K562 (cell line): ENCODE measurements around the gene MAN1B1. TPM values are rescaled to one million over a fixed set of nuclear protein-coding genes. Genes with fewer than 3 reads are reported as not detected.

ENCODE experiments used
- BACH1 ChIP-seq: fragments of 200-800 bp; sonication (Bioruptor generic); IDR thresholded peaks from 2 replicates; pipeline ENCODE4 v1.6.1; 2016; ENCODE audit warnings: missing genetic modification characterization, missing compliant biosample characterization
- C11orf30 ChIP-seq: fragments of 450-650 bp; IDR thresholded peaks from 2 replicates; pipeline ENCODE4 v1.6.1; 2016; ENCODE audit warnings: low read depth, mild to moderate bottlenecking
- CBFA2T3 ChIP-seq: fragments of 450-650 bp; IDR thresholded peaks from 2 replicates; pipeline ENCODE4 v1.6.1; 2017
- CREBBP ChIP-seq: IDR thresholded peaks from one replicate; pipeline ENCODE4 v1.6.1; 2012; ENCODE audit warnings: low read depth, mild to moderate bottlenecking, control low read depth, inconsistent platforms, low read length
- CTBP1 ChIP-seq: fragments of 450-650 bp; IDR thresholded peaks from 2 replicates; pipeline ENCODE4 v1.6.1; 2016; ENCODE audit warnings: borderline replicate concordance
- DACH1 ChIP-seq: fragments of 450-650 bp; IDR thresholded peaks from 2 replicates; pipeline ENCODE4 v1.6.1; 2018; ENCODE audit not compliant: partially characterized antibody
- ETV5 ChIP-seq: sonication (generic); formaldehyde crosslinking; IDR thresholded peaks from 2 replicates; pipeline ENCODE4 v1.4.0; 2020; ENCODE audit warnings: low read depth, mild to moderate bottlenecking, missing genetic modification reagents
- HDAC1 ChIP-seq, 2 experiments: fragments of 450-650 bp; IDR thresholded peaks; 2 replicates each; pipeline ENCODE4 v1.6.1; 2016 to 2017; ENCODE audit warnings: inconsistent platforms in 1 of 2, mild to moderate bottlenecking in 1 of 2, moderate library complexity in 1 of 2
- HNRNPLL ChIP-seq: fragments of 200-400 bp; formaldehyde crosslinking; IDR thresholded peaks from 2 replicates; pipeline ENCODE4 v1.6.1; 2017; ENCODE audit warnings: low read length, low read depth, mild to moderate bottlenecking; ENCODE audit not compliant: poor library complexity, severe bottlenecking
- KDM5B ChIP-seq: fragments of 200-600 bp; sonication (generic); IDR thresholded peaks from 2 replicates; pipeline ENCODE4 v1.6.1; 2012; ENCODE audit warnings: low read depth, mild to moderate bottlenecking, moderate library complexity, low read length, control low read depth, inconsistent platforms; ENCODE audit not compliant: insufficient replicate concordance
- MYBL2 ChIP-seq, 2 experiments: fragments of 450-650 bp in 1 of 2; sonication (generic) in 1 of 2; formaldehyde crosslinking in 1 of 2; IDR thresholded peaks; 2 replicates each; pipeline versions ENCODE4 v1.6.1 to v1.8.1; 2017 to 2022; ENCODE audit warnings: borderline replicate concordance in 1 of 2, inconsistent platforms in 1 of 2, low read depth in 1 of 2, mild to moderate bottlenecking in 1 of 2, missing genetic modification reagents in 1 of 2, moderate library complexity in 1 of 2
- POU5F1 ChIP-seq: fragments of 150-350 bp; IDR thresholded peaks from 2 replicates; pipeline ENCODE4 v1.6.1; 2014; ENCODE audit warnings: borderline replicate concordance, low read length, low read depth, mild to moderate bottlenecking; ENCODE audit not compliant: partially characterized antibody
- RNF2 ChIP-seq: sonication (generic); IDR thresholded peaks from 2 replicates; pipeline ENCODE4 v1.6.1; 2016
- SAP30 ChIP-seq: fragments of 200-600 bp; sonication (generic); IDR thresholded peaks from 2 replicates; pipeline ENCODE4 v1.6.1; 2012; ENCODE audit warnings: borderline replicate concordance, low read depth, mild to moderate bottlenecking, moderate library complexity, low read length, control low read depth, inconsistent platforms; ENCODE audit not compliant: insufficient read depth, poor library complexity, severe bottlenecking
- SETDB1 ChIP-seq: IDR thresholded peaks from one replicate; pipeline ENCODE4 v1.6.1; 2012; ENCODE audit warnings: low read length, control low read depth, inconsistent platforms
- U2AF1 ChIP-seq: fragments of 200-400 bp; formaldehyde crosslinking; optimal IDR thresholded peaks from 2 replicates; pipeline ENCODE3; 2017; ENCODE audit warnings: mild to moderate bottlenecking, low read depth, low read length, moderate library complexity
- WHSC1 ChIP-seq: IDR thresholded peaks from one replicate; pipeline ENCODE4 v1.6.1; 2012; ENCODE audit warnings: low read length, control low read depth, inconsistent platforms
- ZNF23 ChIP-seq: fragments of 250-450 bp; sonication (Bioruptor Pico); IDR thresholded peaks from 2 replicates; pipeline ENCODE4 v1.4.0; 2020; ENCODE audit warnings: mild to moderate bottlenecking
- ZNF764 ChIP-seq: fragments of 250-450 bp; sonication (Bioruptor Pico); IDR thresholded peaks from 2 replicates; pipeline ENCODE4 v1.4.0; 2020; ENCODE audit warnings: low read depth, mild to moderate bottlenecking, moderate library complexity
- polyA plus RNA-seq, 8 experiments: library from polyadenylated mRNA; depleted of rRNA in 4 of 8; stranded (reverse) in 5 of 8; unstranded in 3 of 8; fragments of >200 nt; fragmentation: Nextera tagmentation in 2 of 8; fragmentation: Illumina TruSeq in 1 of 8; extraction: Ambion mirVana in 2 of 8; extraction: Trizol in 1 of 8; gene quantifications; 2 replicates each; pipeline versions ENCODE4 v1.2.1 to v1.2.3, GENCODE V29; 2011 to 2014; ENCODE audit warnings: inconsistent platforms in 1 of 8, missing spikeins in 1 of 8
- total RNA-seq, 7 experiments: library from RNA; depleted of rRNA in 6 of 7; stranded (reverse); fragments of >200 nt in 6 of 7; fragmentation: Illumina TruSeq in 2 of 7; extraction: Trizol in 2 of 7; gene quantifications; 2 replicates each; pipeline versions ENCODE4 v1.2.1 to v1.2.3, GENCODE V29; 2011 to 2021; ENCODE audit warnings: low replicate concordance in 1 of 7
- TF ChIP-seq, protein P1 (sequence below): fragments of 200-800 bp; sonication (Bioruptor generic); IDR thresholded peaks from 2 replicates; pipeline ENCODE4 v1.6.1; 2016; ENCODE audit warnings: missing genetic modification characterization, missing compliant biosample characterization
- TF ChIP-seq, protein P2 (sequence below): fragments of 450-650 bp; IDR thresholded peaks from 2 replicates; pipeline ENCODE4 v1.6.1; 2014; ENCODE audit warnings: low read depth, mild to moderate bottlenecking, moderate library complexity, borderline replicate concordance

MAN1B1 gene
- total and polyA plus RNA-seq, 9 of the 15 experiments (the other 6 are each of a cell fraction or from before 2014, with no cell fraction given) = 0.55 to 36.6 (median 27.3) TPM

DNA sequence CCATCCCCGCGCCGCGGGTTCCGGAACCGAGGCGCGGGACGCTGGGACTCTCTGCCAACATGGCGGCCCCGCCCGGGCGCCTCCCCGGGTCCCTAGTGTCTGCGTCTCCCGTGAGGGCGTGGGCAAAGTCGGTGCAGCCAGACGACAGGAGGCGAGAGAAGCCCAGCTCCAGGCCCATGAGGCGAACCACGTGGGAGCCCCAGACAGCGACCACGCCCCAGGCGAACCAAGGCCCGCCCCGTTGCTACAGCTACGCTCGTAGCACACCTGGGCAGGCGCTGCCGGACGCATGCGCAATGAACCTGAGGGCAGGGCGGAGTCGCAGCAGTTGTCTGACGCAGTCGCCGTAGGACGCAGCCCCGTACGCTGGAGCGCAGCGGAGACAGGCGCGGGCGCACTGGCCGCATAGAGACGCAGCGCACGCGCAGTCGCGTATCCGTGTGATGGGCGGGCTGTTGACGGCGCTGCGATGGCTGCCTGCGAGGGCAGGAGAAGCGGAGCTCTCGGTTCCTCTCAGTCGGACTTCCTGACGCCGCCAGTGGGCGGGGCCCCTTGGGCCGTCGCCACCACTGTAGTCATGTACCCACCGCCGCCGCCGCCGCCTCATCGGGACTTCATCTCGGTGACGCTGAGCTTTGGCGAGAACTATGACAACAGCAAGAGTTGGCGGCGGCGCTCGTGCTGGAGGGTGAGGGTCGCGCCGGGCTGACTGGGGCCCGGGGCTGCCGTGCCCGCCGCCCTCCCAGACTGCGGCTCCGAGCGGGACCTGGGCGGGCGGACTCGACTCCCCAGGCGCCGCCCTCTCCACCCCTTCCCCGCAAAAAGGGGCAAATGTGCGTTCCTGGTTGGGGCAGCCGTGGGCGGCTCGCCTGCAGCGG lies at the start of gene MAN1B1 (continued):
- TF ChIP-seq HDAC1 (IDR thresholded peaks at IDR 0.05) (peak in 1 of 2 experiments; percentile 95; a peak in 2 of 4 replicates), CREBBP (no peak), WHSC1 (no peak), CBFA2T3 (no peak), ZNF23 (no peak), KDM5B (peak; percentile 65), U2AF1 (peak; percentile 70), SAP30 (peak; percentile 83), ZNF764 (no peak), DACH1 (no peak), ETV5 (CRISPR knock-in tag) (peak; percentile 54; the same call in 1 of the 2 replicates), HNRNPLL (peak; percentile 100), CTBP1 (peak; percentile 94), BACH1 (no peak), POU5F1 (peak; percentile 69), C11orf30 (no peak; the same call in none of the 2 replicates), SETDB1 (peak; percentile 20), RNF2 (no peak), MYBL2 (IDR thresholded peaks at IDR 0.05; ENCODE audit: low read depth) (no peak), MYBL2 (CRISPR knock-in tag; IDR thresholded peaks at IDR 0.05; ENCODE audit: borderline replicate concordance) (no peak)
- TF ChIP-seq, protein P1, sequence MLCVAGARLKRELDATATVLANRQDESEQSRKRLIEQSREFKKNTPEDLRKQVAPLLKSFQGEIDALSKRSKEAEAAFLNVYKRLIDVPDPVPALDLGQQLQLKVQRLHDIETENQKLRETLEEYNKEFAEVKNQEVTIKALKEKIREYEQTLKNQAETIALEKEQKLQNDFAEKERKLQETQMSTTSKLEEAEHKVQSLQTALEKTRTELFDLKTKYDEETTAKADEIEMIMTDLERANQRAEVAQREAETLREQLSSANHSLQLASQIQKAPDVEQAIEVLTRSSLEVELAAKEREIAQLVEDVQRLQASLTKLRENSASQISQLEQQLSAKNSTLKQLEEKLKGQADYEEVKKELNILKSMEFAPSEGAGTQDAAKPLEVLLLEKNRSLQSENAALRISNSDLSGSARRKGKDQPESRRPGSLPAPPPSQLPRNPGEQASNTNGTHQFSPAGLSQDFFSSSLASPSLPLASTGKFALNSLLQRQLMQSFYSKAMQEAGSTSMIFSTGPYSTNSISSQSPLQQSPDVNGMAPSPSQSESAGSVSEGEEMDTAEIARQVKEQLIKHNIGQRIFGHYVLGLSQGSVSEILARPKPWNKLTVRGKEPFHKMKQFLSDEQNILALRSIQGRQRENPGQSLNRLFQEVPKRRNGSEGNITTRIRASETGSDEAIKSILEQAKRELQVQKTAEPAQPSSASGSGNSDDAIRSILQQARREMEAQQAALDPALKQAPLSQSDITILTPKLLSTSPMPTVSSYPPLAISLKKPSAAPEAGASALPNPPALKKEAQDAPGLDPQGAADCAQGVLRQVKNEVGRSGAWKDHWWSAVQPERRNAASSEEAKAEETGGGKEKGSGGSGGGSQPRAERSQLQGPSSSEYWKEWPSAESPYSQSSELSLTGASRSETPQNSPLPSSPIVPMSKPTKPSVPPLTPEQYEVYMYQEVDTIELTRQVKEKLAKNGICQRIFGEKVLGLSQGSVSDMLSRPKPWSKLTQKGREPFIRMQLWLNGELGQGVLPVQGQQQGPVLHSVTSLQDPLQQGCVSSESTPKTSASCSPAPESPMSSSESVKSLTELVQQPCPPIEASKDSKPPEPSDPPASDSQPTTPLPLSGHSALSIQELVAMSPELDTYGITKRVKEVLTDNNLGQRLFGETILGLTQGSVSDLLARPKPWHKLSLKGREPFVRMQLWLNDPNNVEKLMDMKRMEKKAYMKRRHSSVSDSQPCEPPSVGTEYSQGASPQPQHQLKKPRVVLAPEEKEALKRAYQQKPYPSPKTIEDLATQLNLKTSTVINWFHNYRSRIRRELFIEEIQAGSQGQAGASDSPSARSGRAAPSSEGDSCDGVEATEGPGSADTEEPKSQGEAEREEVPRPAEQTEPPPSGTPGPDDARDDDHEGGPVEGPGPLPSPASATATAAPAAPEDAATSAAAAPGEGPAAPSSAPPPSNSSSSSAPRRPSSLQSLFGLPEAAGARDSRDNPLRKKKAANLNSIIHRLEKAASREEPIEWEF = no peak
- TF ChIP-seq, protein P2, sequence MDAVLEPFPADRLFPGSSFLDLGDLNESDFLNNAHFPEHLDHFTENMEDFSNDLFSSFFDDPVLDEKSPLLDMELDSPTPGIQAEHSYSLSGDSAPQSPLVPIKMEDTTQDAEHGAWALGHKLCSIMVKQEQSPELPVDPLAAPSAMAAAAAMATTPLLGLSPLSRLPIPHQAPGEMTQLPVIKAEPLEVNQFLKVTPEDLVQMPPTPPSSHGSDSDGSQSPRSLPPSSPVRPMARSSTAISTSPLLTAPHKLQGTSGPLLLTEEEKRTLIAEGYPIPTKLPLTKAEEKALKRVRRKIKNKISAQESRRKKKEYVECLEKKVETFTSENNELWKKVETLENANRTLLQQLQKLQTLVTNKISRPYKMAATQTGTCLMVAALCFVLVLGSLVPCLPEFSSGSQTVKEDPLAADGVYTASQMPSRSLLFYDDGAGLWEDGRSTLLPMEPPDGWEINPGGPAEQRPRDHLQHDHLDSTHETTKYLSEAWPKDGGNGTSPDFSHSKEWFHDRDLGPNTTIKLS = no peak; the same call in 1 of the 2 replicates
